DND-41 (cell line): ENCODE data around the gene ZBTB3.

ENCODE experiments used
- ATAC-seq: fragments of 200-7000 bp; cut with Tn5 transposase; 3 replicates; pipeline ENCODE4 v1.9.1; 2021; ENCODE audit warnings: low read depth; ENCODE audit not compliant: insufficient read depth
- DNase-seq: peaks from one replicate; pipeline ENCODE4 v3.0.0-alpha.2; 2020
- H2AFZ ChIP-seq: 2 replicates; pipeline ENCODE4 v1.6.0; 2012; ENCODE audit warnings: low read depth, low read length
- H3K27ac ChIP-seq: 2 replicates; pipeline ENCODE4 v1.5.1; 2012; ENCODE audit warnings: low read length, inconsistent platforms
- H3K27me3 ChIP-seq: fragments of 200-600 bp; sonication (generic); 2 replicates; pipeline ENCODE4 v1.6.0; 2012; ENCODE audit warnings: low read length, mild to moderate bottlenecking, inconsistent platforms; ENCODE audit not compliant: insufficient read depth, poor library complexity
- H3K36me3 ChIP-seq: 2 replicates; pipeline ENCODE4 v1.5.1; 2012; ENCODE audit warnings: low read length, inconsistent platforms; ENCODE audit not compliant: insufficient read depth
- H3K4me1 ChIP-seq: 2 replicates; pipeline ENCODE4 v1.5.1; 2012; ENCODE audit warnings: mild to moderate bottlenecking, low read length; ENCODE audit not compliant: insufficient read depth
- H3K4me2 ChIP-seq: 2 replicates; pipeline ENCODE4 v1.6.0; 2012; ENCODE audit warnings: mild to moderate bottlenecking, moderate library complexity, low read length, inconsistent platforms; ENCODE audit not compliant: insufficient read depth
- H3K4me3 ChIP-seq, 2 experiments: fragments of 200-600 bp in 1 of 2; shearing (Covaris generic) in 1 of 2; 2 replicates each; pipeline ENCODE4 v1.5.1; 2012 to 2016; ENCODE audit warnings: inconsistent platforms in 2 of 2, low read length in 2 of 2, mild to moderate bottlenecking in 2 of 2, low read depth in 1 of 2, moderate library complexity in 1 of 2
- H3K79me2 ChIP-seq: 2 replicates; pipeline ENCODE4 v1.6.0; 2012; ENCODE audit warnings: low read length, inconsistent platforms; ENCODE audit not compliant: insufficient read depth
- H3K9ac ChIP-seq: 2 replicates; pipeline ENCODE4 v1.6.0; 2012; ENCODE audit warnings: low read depth, mild to moderate bottlenecking, inconsistent platforms, low read length, moderate library complexity
- H3K9me3 ChIP-seq: 2 replicates; pipeline ENCODE4 v1.5.1; 2012; ENCODE audit warnings: low read length, moderate library complexity, mild to moderate bottlenecking, inconsistent platforms; ENCODE audit not compliant: insufficient read depth, severe bottlenecking
- H4K20me1 ChIP-seq: 2 replicates; pipeline ENCODE4 v1.6.0; 2012; ENCODE audit warnings: low read length; ENCODE audit not compliant: insufficient read depth
- CTCF ChIP-seq: IDR thresholded peaks from 2 replicates; pipeline ENCODE4 v1.5.1; 2012; ENCODE audit warnings: borderline replicate concordance, low read length, moderate library complexity, mild to moderate bottlenecking; ENCODE audit not compliant: poor library complexity, severe bottlenecking; ENCODE audit errors: extremely low read depth
- EZH2 ChIP-seq: IDR thresholded peaks from 3 replicates; pipeline ENCODE4 v1.6.1; 2012; ENCODE audit warnings: borderline replicate concordance, low read depth, mild to moderate bottlenecking, moderate library complexity, low read length, inconsistent platforms; ENCODE audit not compliant: severe bottlenecking

The ZBTB3 gene

GRCh38 chr11:62757846-62758788 lies 4.2 kb upstream of the ZBTB3 start:
- TF ChIP-seq CTCF: no peak
- TF ChIP-seq EZH2: no peak
- no peak overlapping the region for H3K4me3 ChIP-seq
- H3K36me3 ChIP-seq: peaks cover 7% of the 10 kb centered on the region
- H3K27ac ChIP-seq: no peak overlapping the region
- DNase-seq (no peak), ATAC-seq (no peak)
- H3K27me3 ChIP-seq: no peaks in the 10 kb centered on the region
- H4K20me1 ChIP-seq: 0 out of 2 replicates have a peak, but pooled peaks cover 2% of the 10 kb centered on the region
- H2AFZ ChIP-seq: peak overlapping the region; percentile 57; the same call in 1 of the 2 replicates
- H3K4me2 ChIP-seq: no peak overlapping the region
- H3K9me3 ChIP-seq: no peaks in the 10 kb centered on the region
- H3K4me1 ChIP-seq: peaks cover 33% of the 10 kb centered on the region
- H3K79me2 ChIP-seq: peaks cover 21% of the 10 kb centered on the region
- no peak overlapping the region for H3K9ac ChIP-seq

GRCh38 chr11:62755086-62755615 lies 1.2 kb upstream of the ZBTB3 start:
- no peak overlapping the region for H3K4me3 ChIP-seq
- peaks cover 7% of the 10 kb centered on the region; the same call in 1 of the 2 replicates for H4K20me1 ChIP-seq
- H3K36me3 ChIP-seq: peaks cover 16% of the 10 kb centered on the region
- no peak for DNase-seq
- H3K4me2 ChIP-seq: peak overlapping the region; percentile 66
- no peak overlapping the region for H2AFZ ChIP-seq
- no peak for ATAC-seq
- no peaks in the 10 kb centered on the region for H3K27me3 ChIP-seq
- H3K79me2 ChIP-seq: peaks cover 23% of the 10 kb centered on the region
- TF ChIP-seq CTCF: no peak
- no peak for TF ChIP-seq EZH2
- peak overlapping the region; percentile 60; the same call in 1 of the 2 replicates for H3K9ac ChIP-seq
- peaks cover 28% of the 10 kb centered on the region for H3K4me1 ChIP-seq
- H3K27ac ChIP-seq: no peak overlapping the region
- H3K9me3 ChIP-seq: no peaks in the 10 kb centered on the region

DNA sequence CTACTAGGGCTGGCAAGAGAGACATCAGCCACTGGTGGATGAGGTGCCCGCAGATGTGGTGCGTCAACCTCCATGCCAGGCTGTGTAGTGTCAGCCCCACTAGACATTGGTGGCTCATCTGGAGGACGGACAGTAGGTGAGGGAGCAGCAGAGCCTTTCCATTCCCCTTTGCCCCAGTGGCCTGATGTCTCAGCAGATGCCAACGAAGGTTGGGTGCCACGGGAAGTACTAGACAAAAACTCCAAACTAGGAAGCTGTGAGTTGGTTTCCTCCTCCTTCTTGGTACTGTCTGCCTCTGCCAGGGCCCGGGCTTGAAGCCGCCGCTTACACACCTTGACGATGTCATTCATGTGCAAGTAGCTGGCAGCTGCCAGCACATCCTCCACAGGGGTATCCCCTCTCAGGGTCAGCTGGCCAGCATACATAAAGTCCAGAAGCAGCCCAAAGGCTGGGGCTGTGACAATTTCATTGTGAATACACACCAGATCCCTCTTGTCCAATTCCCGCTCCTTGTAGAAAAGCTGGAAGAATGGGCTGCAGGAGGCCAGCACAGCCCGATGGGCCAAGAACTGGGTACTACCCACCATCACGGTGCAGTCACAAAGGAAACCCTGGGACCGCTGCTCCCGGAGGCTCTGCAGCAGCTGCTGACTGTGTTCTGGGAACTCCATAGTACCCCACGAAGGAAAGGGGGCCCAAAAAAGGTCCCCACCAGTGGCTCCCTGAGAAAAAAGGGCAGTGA lies 795 bp downstream of the ZBTB3 start:
- H3K9me3 ChIP-seq: no peaks in the 10 kb centered on the region
- H3K4me1 ChIP-seq: peaks cover 28% of the 10 kb centered on the region
- H3K36me3 ChIP-seq: peaks cover 24% of the 10 kb centered on the region
- peak overlapping the region; percentile 57 for H2AFZ ChIP-seq
- peaks cover 23% of the 10 kb centered on the region for H3K79me2 ChIP-seq
- peaks cover 7% of the 10 kb centered on the region; the same call in 1 of the 2 replicates for H4K20me1 ChIP-seq
- no peaks in the 10 kb centered on the region for H3K27me3 ChIP-seq
- ATAC-seq (no peak), DNase-seq (no peak)
- H3K9ac ChIP-seq: peak overlapping the region; percentile 60
- H3K27ac ChIP-seq: peak overlapping the region; percentile 92
- peak overlapping the region; percentile 66 for H3K4me2 ChIP-seq
- TF ChIP-seq EZH2: no peak
- no peak for TF ChIP-seq CTCF
- peak overlapping the region; percentile 33 to 65; a peak in 3 of 4 replicates for H3K4me3 ChIP-seq
